HG03565 (cell line): ENCODE measurements around the gene ASS1.
"Not testable (repeated sequence)": the region's sequence is repeated elsewhere in the genome, so short reads cannot be mapped to it uniquely, and the experiment has no call there.

Source experiments
- ATAC-seq: cut with Tn5 transposase; IDR thresholded peaks from one replicate; pipeline ENCODE4 v1.9.1; 2021; ENCODE audit warnings: mild to moderate bottlenecking, moderate library complexity; ENCODE audit not compliant: unreplicated experiment

ASS1 gene

GRCh38 chr9:130444565-130445221, at the start of gene ASS1:
TSS of gene ASS1 (plus strand) at chr9:130444961. CDS start at chr9:130452229, 7,268 bp downstream.
- no peak for ATAC-seq

- ATAC-seq = no peak
Measured at GRCh38 chr9:130395810-130396435, 48.8 kb upstream of the ASS1 start.

DNA sequence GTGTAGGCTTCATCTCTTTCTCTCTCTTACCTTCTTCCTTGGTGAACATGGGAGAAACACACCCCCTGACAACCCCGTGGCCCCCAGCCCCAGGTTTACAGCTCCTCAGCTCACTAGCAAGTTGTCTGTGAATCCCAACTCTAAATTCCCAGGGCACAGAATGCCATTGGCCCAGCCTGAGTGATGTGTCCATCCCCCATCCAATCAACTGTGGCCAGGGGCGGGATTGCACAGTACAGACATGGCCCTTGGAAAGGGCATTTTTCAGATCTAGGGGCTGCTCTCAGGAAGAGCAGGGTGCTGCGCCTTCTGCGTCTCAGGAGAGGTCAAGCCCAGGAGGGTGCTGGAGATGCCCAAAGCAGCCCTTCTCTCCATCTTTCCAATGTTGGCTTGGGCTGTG, 48.2 kb upstream of the ASS1 start:
- no peak for ATAC-seq

- no peak for ATAC-seq
Measured at GRCh38 chr9:130398487-130399240, 46.1 kb upstream of the ASS1 start.

- no peak for ATAC-seq
Measured at GRCh38 chr9:130399768-130400167, 45.0 kb upstream of the ASS1 start.

- ATAC-seq = no peak
Measured at GRCh38 chr9:130400870-130401269, 43.9 kb upstream of the ASS1 start.

DNA sequence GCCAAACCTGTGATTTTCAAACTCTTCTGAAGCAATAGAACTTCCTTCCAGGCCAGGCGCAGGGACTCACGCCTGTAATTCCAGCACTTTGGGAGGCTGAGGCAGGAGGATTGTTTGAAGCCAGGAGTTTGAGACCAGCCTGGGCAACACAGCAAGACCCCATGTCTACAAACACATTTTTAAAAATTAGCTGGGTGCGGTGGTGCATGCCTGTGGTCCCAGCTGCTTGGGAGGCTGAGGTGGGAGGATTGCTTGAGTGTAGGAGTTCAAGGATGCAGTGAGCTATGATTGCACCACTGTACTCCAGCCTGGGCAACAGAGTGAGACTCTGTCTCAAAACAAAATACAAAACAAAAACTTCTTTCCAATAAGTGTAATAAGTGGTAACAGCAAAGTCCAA, 43.0 kb upstream of the ASS1 start:
- not testable (repeated sequence) for ATAC-seq

DNA sequence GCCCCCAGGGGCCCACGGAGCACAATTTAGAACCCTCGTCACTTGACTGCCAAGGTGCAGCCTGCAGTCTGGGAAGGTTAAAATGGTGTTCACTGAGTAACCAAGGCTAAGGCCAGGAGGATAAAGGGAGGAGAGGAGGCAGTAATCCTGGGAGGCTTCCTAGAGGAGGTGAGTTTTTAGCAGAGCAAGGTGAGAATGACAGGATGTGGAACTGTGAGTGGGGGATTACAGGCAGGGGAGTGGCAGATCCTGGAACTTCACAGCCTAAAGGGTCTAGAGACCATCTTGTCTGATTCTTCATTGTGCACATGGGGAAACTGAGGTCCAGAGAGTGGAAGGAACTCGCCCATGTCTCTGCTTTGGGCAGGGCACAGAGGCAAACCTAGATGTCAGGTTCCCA, 42.5 kb upstream of the ASS1 start:
- no peak for ATAC-seq

GRCh38 chr9:130402645-130403440, 41.9 kb upstream of the ASS1 start:
- ATAC-seq = no peak

DNA sequence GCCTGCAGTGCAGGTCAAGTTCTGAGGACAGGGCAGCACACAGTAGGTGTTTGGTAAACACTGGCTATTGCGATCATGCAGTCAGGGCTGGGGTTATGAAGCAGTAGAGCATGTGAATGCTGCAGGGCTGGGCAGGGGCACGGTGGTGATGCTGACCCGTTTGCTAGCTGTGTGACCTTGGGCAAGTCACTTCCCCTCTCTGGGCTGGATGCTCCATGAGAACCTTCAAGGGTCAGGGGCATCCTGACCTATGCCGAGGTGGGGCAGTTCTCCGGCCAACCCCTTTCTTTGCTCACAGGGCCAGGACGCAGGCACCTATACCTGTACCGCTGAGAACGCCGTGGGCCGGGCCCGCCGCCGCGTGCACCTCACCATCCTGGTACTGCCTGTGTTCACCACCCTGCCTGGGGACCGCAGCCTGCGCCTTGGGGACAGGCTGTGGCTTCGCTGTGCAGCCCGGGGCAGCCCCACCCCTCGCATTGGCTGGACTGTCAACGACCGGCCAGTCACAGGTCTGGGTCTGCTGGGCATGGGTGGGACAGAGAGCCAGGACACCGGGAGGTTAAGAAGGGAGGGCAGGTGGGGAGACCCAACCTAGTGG, 39.0 kb upstream of the ASS1 start:
- ATAC-seq = no peak

DNA sequence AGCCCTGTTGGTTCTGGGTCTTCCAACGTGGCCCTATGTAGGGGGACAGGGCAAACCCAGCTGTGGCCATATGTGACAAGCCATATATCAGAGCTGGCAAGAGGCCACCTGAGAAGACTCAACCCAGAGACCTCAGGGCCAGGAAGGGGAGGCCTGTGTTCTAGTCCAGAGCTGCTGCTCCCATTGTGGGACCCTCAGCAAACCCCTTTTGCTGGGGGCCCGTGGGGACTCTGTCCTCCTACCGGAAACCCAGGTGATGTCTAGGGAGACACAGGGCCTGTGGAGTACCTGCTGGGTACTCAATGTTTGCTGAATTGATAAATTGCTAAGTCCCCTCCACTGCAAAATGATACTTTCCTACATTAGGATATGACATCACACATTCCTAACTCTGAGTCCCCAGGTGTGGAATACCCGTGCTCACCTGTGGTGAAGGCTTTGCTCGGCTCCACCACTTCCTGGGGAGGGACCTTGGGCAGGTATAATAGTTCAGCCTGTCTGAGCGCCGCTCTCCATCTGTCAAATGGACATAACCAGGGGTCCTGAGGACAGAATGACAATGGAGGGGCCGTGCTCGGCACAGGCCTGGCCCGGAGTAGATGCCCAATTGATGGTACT, 38.4 kb upstream of the ASS1 start:
- no peak for ATAC-seq

DNA sequence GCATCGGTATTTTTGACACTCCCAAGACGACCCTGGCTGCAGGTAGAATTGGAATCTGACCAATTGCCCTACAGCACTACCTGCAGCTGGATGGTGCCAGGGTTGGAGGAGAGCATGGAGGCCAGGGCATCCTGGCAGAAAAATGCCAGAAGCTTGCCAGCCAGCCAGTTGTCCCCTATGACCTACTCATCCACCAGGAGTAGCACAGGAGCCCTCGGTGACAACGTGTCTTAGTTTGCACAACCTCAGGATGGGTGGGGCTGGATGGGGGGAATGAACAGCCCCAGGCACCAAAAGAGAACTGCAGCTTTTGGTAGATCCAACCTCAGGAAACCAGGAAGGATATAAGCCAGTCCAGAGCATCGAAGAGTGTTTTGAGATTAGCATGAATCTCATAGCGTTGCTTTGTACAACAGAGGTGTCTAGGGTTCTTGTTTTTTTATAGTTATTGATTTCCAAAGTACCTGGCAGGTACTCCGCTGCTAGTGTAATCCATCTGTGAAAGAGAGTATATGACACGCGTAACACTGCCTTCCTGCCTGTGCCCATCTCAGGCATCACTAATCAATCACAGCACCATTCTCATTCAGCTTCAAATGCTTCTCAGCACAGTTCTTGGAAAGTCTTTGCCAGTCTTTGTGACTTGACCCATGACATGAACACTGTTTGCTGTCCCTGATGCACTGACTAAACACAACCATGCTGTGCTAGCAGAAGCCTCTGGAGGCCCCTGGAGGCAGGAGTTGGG, 36.7 kb upstream of the ASS1 start:
- no peak for ATAC-seq

DNA sequence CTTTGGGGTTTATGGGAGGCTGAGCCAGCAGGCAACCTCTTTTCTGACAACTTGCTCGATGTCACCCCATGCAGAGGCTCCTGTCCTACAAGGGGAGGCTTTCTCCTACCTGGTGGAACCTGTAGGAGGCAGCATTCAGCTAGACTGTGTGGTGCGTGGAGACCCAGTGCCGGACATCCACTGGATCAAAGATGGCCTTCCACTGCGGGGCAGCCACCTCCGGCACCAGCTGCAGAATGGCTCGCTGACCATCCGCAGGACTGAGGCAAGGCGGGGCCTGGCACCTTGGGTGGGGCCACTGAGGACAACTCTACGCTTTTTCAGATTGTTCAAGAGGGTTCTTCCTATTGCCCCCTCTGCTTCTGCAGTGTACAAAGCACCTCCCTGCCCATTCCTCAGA, 36.1 kb upstream of the ASS1 start:
- ATAC-seq = no peak

- no peak for ATAC-seq
Measured at GRCh38 chr9:130409246-130409645, 35.5 kb upstream of the ASS1 start.

DNA sequence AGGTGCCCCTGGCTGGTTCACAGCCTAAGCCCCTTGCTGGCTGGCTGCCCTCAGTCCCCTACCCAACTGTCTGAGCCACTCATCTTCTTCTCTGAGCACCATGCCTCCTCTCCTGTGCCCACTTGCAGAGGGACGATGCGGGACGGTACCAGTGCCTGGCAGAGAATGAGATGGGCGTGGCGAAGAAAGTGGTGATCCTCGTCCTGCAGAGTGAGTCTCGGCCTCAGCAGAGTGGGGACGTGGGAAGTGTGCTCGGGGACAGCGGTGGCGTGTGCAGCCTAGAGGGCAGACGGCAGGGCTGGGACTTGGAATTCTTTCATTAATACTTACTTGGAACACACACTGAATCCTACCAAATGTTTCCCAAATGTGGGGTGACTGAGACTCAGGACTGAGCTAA, 34.3 kb upstream of the ASS1 start:
- no peak for ATAC-seq

DNA sequence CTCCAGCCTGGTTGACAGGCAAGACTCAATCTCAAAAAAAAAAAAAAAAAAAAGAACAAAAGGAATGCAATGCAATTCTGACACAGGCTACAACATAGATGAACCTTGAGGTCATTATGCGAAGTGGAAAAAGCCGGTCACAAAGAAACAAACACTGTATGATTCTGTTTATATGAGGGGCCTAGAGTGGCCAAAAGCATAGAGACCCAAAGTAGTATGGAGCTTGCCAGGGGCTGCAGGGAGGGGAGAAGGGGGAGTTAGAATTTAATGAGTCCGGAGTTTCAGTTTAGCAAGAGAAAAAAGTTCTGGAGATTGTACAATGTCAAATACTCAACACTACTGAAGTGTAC, 33.2 kb upstream of the ASS1 start:
- no peak for ATAC-seq

- no peak for ATAC-seq
Measured at GRCh38 chr9:130414081-130414731, 30.6 kb upstream of the ASS1 start.

GRCh38 chr9:130414910-130415746, 29.6 kb upstream of the ASS1 start:
- no peak for ATAC-seq

- ATAC-seq = no peak
Measured at GRCh38 chr9:130417602-130418001, 27.2 kb upstream of the ASS1 start.
